ENCODE measurements around the gene TLE3. TPM values are rescaled to one million over a fixed set of nuclear protein-coding genes. Genes with fewer than 3 reads are reported as not detected.

Gene TLE3
- polyA plus RNA-seq, 1 donor (not counting 4 experiments of a cell fraction or from before 2014, with no cell fraction given) = 8.3 TPM

- Histone ChIP-seq H3K4me2 (ENCODE audit: control insufficient read depth, extremely low read depth, insufficient read depth, low read depth, low read length) (no peak overlapping the region), H3K27ac (ENCODE audit: control insufficient read depth, insufficient read depth, low read length) (no peak overlapping the region), H4K20me1 (ENCODE audit: control insufficient read depth, extremely low read depth, insufficient read depth, low read length) (no peaks in the 10 kb centered on the region), H3K79me2 (ENCODE audit: control insufficient read depth, insufficient read depth, low read length) (no peaks in the 10 kb centered on the region), H3K4me3 (ENCODE audit: control insufficient read depth in 2 of 3, extremely low read depth in 1 of 3, insufficient read depth in 2 of 3, low read depth in 1 of 3, low read length in 3 of 3) (no peak overlapping the region), H3K9me3 (ENCODE audit: control insufficient read depth, low read depth, low read length) (no peaks in the 10 kb centered on the region), H3K9ac (ENCODE audit: control insufficient read depth, extremely low read depth, insufficient read depth, low read length) (no peak overlapping the region), H3K9me1 (ENCODE audit: control insufficient read depth, extremely low read depth, insufficient read depth, low read length) (no peaks in the 10 kb centered on the region), H3K4me1 (ENCODE audit: control insufficient read depth, extremely low read depth, insufficient read depth, low read length) (no peaks in the 10 kb centered on the region), H2AFZ (ENCODE audit: control insufficient read depth, low read length) (no peak overlapping the region), H3K36me3 (ENCODE audit: control insufficient read depth in 2 of 2, extremely low read depth in 1 of 2, insufficient read depth in 2 of 2, low read length in 2 of 2) (no peaks in the 10 kb centered on the region), H3K27me3 (ENCODE audit: control insufficient read depth, extremely low read depth, insufficient read depth, low read length) (peaks cover 59% of the 10 kb centered on the region)
- TF ChIP-seq EZH2 (IDR thresholded peaks at IDR 0.05; ENCODE audit: low read length) (no peak), CTCF (optimal IDR thresholded peaks at IDR 0.05 in 1 of 3, IDR thresholded peaks at IDR 0.05 in 1 of 3, conservative IDR thresholded peaks at IDR 0.05 in 1 of 3; ENCODE audit: extremely low read depth in 1 of 3, insufficient read depth in 2 of 3, low read length in 3 of 3) (no peak)
- dilution Hi-C loops (cut with MboI; ENCODE audit: extremely low pct_ligation_motif_present, low sequenced_read_pairs) = no loop called here
- no peak for DNase-seq (ENCODE audit: low read depth, low spot score)
- FAIRE-seq = no peak
Measured at GRCh38 chr15:70008697-70009290, 88.9 kb downstream of the TLE3 start.

- Histone ChIP-seq H3K4me3 (ENCODE audit: control insufficient read depth in 2 of 3, extremely low read depth in 1 of 3, insufficient read depth in 2 of 3, low read depth in 1 of 3, low read length in 3 of 3) (no peak overlapping the region), H3K36me3 (ENCODE audit: control insufficient read depth in 2 of 2, extremely low read depth in 1 of 2, insufficient read depth in 2 of 2, low read length in 2 of 2) (no peaks in the 10 kb centered on the region), H2AFZ (ENCODE audit: control insufficient read depth, low read length) (no peak overlapping the region), H3K79me2 (ENCODE audit: control insufficient read depth, insufficient read depth, low read length) (no peaks in the 10 kb centered on the region), H3K9me1 (ENCODE audit: control insufficient read depth, extremely low read depth, insufficient read depth, low read length) (no peaks in the 10 kb centered on the region), H3K9me3 (ENCODE audit: control insufficient read depth, low read depth, low read length) (no peaks in the 10 kb centered on the region), H3K4me1 (ENCODE audit: control insufficient read depth, extremely low read depth, insufficient read depth, low read length) (no peaks in the 10 kb centered on the region), H4K20me1 (ENCODE audit: control insufficient read depth, extremely low read depth, insufficient read depth, low read length) (no peaks in the 10 kb centered on the region), H3K27ac (ENCODE audit: control insufficient read depth, insufficient read depth, low read length) (no peak overlapping the region), H3K27me3 (ENCODE audit: control insufficient read depth, extremely low read depth, insufficient read depth, low read length) (peaks cover 46% of the 10 kb centered on the region), H3K9ac (ENCODE audit: control insufficient read depth, extremely low read depth, insufficient read depth, low read length) (no peak overlapping the region), H3K4me2 (ENCODE audit: control insufficient read depth, extremely low read depth, insufficient read depth, low read depth, low read length) (no peak overlapping the region)
- DNase-seq (ENCODE audit: low read depth, low spot score) (no peak), FAIRE-seq (no peak)
- dilution Hi-C loops (cut with MboI; ENCODE audit: extremely low pct_ligation_motif_present, low sequenced_read_pairs) = no loop called here
- TF ChIP-seq EZH2 (IDR thresholded peaks at IDR 0.05; ENCODE audit: low read length) = no peak
- TF ChIP-seq CTCF (optimal IDR thresholded peaks at IDR 0.05 in 1 of 3, IDR thresholded peaks at IDR 0.05 in 1 of 3, conservative IDR thresholded peaks at IDR 0.05 in 1 of 3; ENCODE audit: extremely low read depth in 1 of 3, insufficient read depth in 2 of 3, low read length in 3 of 3) = no peak
Measured at GRCh38 chr15:70006259-70007147, 91.2 kb downstream of the TLE3 start.
